Measurements from ENCODE around the gene PMP22. TPM values are rescaled to one million over a fixed set of nuclear protein-coding genes. Genes with fewer than 3 reads are reported as not detected.

The PMP22 gene
- total RNA-seq, 1 experiment from 2014 or later: 28.7 TPM

- BruUV-seq (replicated peaks): no TSS peak
- ChIA-PET CTCF (no interaction called here), RAD21 (ENCODE audit: low non-redundant PET in 1 of 2, low total read pairs in 2 of 2, uncharacterized antibody in 2 of 2, unreplicated experiment in 2 of 2) (no interaction called here), POLR2A (no interaction called here)
- no peak overlapping the region for H2AFZ ChIP-seq (ENCODE audit: low read depth, low read length, poor library complexity, severe bottlenecking)
- H3K4me2 ChIP-seq (ENCODE audit: low read length): no peak overlapping the region
- TF ChIP-seq RAD21 (IDR thresholded peaks at IDR 0.05; ENCODE audit: low read depth): no peak
- no peak for TF ChIP-seq YY1 (IDR thresholded peaks at IDR 0.05; ENCODE audit: extremely low read depth, insufficient replicate concordance, low read depth, low read length)
- no peak for TF ChIP-seq CBX3 (IDR thresholded peaks at IDR 0.05; ENCODE audit: low read depth)
- no peak for TF ChIP-seq CEBPB (IDR thresholded peaks at IDR 0.05; ENCODE audit: low read depth)
- no peak for TF ChIP-seq ZFX (IDR thresholded peaks at IDR 0.05)
- no peak for TF ChIP-seq ZNF274 (IDR thresholded peaks at IDR 0.05; ENCODE audit: low read depth, low read length)
- TF ChIP-seq POLR2A (IDR thresholded peaks at IDR 0.05; ENCODE audit: borderline replicate concordance, extremely low read depth, insufficient read depth, insufficient read length): no peak
- TF ChIP-seq, protein P1, sequence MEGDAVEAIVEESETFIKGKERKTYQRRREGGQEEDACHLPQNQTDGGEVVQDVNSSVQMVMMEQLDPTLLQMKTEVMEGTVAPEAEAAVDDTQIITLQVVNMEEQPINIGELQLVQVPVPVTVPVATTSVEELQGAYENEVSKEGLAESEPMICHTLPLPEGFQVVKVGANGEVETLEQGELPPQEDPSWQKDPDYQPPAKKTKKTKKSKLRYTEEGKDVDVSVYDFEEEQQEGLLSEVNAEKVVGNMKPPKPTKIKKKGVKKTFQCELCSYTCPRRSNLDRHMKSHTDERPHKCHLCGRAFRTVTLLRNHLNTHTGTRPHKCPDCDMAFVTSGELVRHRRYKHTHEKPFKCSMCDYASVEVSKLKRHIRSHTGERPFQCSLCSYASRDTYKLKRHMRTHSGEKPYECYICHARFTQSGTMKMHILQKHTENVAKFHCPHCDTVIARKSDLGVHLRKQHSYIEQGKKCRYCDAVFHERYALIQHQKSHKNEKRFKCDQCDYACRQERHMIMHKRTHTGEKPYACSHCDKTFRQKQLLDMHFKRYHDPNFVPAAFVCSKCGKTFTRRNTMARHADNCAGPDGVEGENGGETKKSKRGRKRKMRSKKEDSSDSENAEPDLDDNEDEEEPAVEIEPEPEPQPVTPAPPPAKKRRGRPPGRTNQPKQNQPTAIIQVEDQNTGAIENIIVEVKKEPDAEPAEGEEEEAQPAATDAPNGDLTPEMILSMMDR (IDR thresholded peaks at IDR 0.05 in 2 of 3, conservative IDR thresholded peaks at IDR 0.05 in 1 of 3; ENCODE audit: borderline replicate concordance in 1 of 3, insufficient read depth in 1 of 3, low read depth in 2 of 3, low read length in 2 of 3): no peak
- TF ChIP-seq POLR2AphosphoS5 (IDR thresholded peaks at IDR 0.05; ENCODE audit: low read depth, low read length): no peak
- no peak overlapping the region for H3K9ac ChIP-seq (ENCODE audit: low read length)
- no peaks in the 10 kb centered on the region for H4K20me1 ChIP-seq (ENCODE audit: insufficient read depth)
- no peaks in the 10 kb centered on the region for H3K4me1 ChIP-seq (ENCODE audit: control insufficient read depth in 1 of 2, insufficient read depth in 2 of 2, low read length in 2 of 2)
- H3K9me3 ChIP-seq (ENCODE audit: control insufficient read depth in 1 of 2, insufficient read depth in 1 of 2, low read depth in 1 of 2, low read length in 2 of 2): no peaks in the 10 kb centered on the region
- ATAC-seq (no peak), DNase-seq (ENCODE audit: low read depth, low spot score) (no peak)
- H3K27ac ChIP-seq (ENCODE audit: low read depth, low read length): no peak overlapping the region
- H3K36me3 ChIP-seq (ENCODE audit: control insufficient read depth in 1 of 2, insufficient read depth in 2 of 2, low read length in 2 of 2): no peaks in the 10 kb centered on the region
- intact Hi-C loops (cut with micrococcal nuclease): no loop called here
- H3K27me3 ChIP-seq (ENCODE audit: insufficient read depth, low read length): peaks cover 27% of the 10 kb centered on the region
- no peaks in the 10 kb centered on the region for H3K79me2 ChIP-seq (ENCODE audit: insufficient read depth, low read length)
- H3K4me3 ChIP-seq (replicated peaks in 1 of 2; ENCODE audit: low read depth in 1 of 2, low read length in 2 of 2): no peak overlapping the region
- no peaks in the 10 kb centered on the region for H3K9me2 ChIP-seq (ENCODE audit: insufficient read depth)
These were observed 36.7 kb upstream of the PMP22 start for GRCh38 chr17:15301845-15302244.

DNA sequence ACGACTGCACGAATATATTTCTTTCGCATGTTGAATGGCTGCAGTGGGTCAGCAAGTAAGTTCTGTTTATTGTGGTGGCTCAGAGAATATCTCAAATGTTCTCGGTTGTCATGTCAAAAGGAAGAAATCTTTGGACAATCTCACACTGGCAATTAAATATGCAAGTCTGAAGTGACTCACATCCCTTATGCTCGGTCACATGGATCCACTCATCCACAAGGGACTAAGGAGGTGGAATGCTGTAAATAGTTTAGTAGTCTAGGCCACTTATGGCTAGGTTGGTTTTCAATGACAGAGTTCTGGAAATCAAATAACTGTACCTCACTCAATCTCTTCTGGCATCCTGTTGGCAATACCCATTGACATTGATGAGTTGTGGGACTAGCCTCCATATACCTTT, 33.0 kb upstream of the PMP22 start:
- CTCF ChIA-PET: interaction anchor here (0.9 kb wide), 1 partner anchor 205 kb away, joined by 3 read pairs; no protein-coding TSS in a partner anchor
- DNase-seq (ENCODE audit: low read depth, low spot score) (no peak), ATAC-seq (no peak)
- Histone ChIP-seq H2AFZ (ENCODE audit: low read depth, low read length, poor library complexity, severe bottlenecking) (no peak overlapping the region), H4K20me1 (ENCODE audit: insufficient read depth) (no peaks in the 10 kb centered on the region), H3K27me3 (ENCODE audit: insufficient read depth, low read length) (peaks cover 19% of the 10 kb centered on the region), H3K4me1 (ENCODE audit: control insufficient read depth in 1 of 2, insufficient read depth in 2 of 2, low read length in 2 of 2) (no peaks in the 10 kb centered on the region), H3K4me3 (replicated peaks in 1 of 2; ENCODE audit: low read depth in 1 of 2, low read length in 2 of 2) (no peak overlapping the region), H3K79me2 (ENCODE audit: insufficient read depth, low read length) (no peaks in the 10 kb centered on the region), H3K9me3 (ENCODE audit: control insufficient read depth in 1 of 2, insufficient read depth in 1 of 2, low read depth in 1 of 2, low read length in 2 of 2) (no peaks in the 10 kb centered on the region), H3K36me3 (ENCODE audit: control insufficient read depth in 1 of 2, insufficient read depth in 2 of 2, low read length in 2 of 2) (no peaks in the 10 kb centered on the region), H3K4me2 (ENCODE audit: low read length) (no peak overlapping the region), H3K9me2 (ENCODE audit: insufficient read depth) (no peaks in the 10 kb centered on the region), H3K9ac (ENCODE audit: low read length) (no peak overlapping the region), H3K27ac (ENCODE audit: low read depth, low read length) (no peak overlapping the region)
- RAD21 ChIA-PET (ENCODE audit: low non-redundant PET in 1 of 2, low total read pairs in 2 of 2, uncharacterized antibody in 2 of 2, unreplicated experiment in 2 of 2): no interaction called here
- intact Hi-C loops (cut with micrococcal nuclease): no loop called here
- BruUV-seq (replicated peaks): no TSS peak
- POLR2A ChIA-PET: no interaction called here
- TF ChIP-seq JUND (IDR thresholded peaks at IDR 0.05) (no peak), EZH2phosphoT487 (IDR thresholded peaks at IDR 0.05; ENCODE audit: borderline replicate concordance) (no peak), SRF (IDR thresholded peaks at IDR 0.05; ENCODE audit: low read depth) (no peak), POLR2AphosphoS5 (IDR thresholded peaks at IDR 0.05; ENCODE audit: low read depth, low read length) (no peak), SIN3A (IDR thresholded peaks at IDR 0.05; ENCODE audit: low read depth) (no peak), EGR1 (IDR thresholded peaks at IDR 0.05; ENCODE audit: low read depth) (no peak), FOSL1 (IDR thresholded peaks at IDR 0.05; ENCODE audit: low read depth) (no peak), CEBPB (IDR thresholded peaks at IDR 0.05; ENCODE audit: low read depth) (no peak), TCF7L2 (IDR thresholded peaks at IDR 0.05; ENCODE audit: borderline replicate concordance, extremely low read depth, insufficient read depth, insufficient read length) (no peak), ZNF274 (IDR thresholded peaks at IDR 0.05; ENCODE audit: low read depth, low read length) (no peak), MAX (IDR thresholded peaks at IDR 0.05) (no peak), ELF1 (IDR thresholded peaks at IDR 0.05; ENCODE audit: borderline replicate concordance, low read depth) (no peak), CBX3 (IDR thresholded peaks at IDR 0.05; ENCODE audit: low read depth) (no peak), ZFX (IDR thresholded peaks at IDR 0.05) (no peak)
- TF ChIP-seq, protein P1 (IDR thresholded peaks at IDR 0.05 in 2 of 3, conservative IDR thresholded peaks at IDR 0.05 in 1 of 3; ENCODE audit: borderline replicate concordance in 1 of 3, insufficient read depth in 1 of 3, low read depth in 2 of 3, low read length in 2 of 3): no peak

Measured in HCT116 (cell line).